Anterior cingulate cortex (tissue), 58 donors: ENCODE results near the gene LEMD2.

ENCODE experiments used
- DNase-seq, 58 donors: peaks; one replicate each; lab custom pipeline; 2025; lab: John Stamatoyannopoulos, UW

LEMD2 gene

DNA sequence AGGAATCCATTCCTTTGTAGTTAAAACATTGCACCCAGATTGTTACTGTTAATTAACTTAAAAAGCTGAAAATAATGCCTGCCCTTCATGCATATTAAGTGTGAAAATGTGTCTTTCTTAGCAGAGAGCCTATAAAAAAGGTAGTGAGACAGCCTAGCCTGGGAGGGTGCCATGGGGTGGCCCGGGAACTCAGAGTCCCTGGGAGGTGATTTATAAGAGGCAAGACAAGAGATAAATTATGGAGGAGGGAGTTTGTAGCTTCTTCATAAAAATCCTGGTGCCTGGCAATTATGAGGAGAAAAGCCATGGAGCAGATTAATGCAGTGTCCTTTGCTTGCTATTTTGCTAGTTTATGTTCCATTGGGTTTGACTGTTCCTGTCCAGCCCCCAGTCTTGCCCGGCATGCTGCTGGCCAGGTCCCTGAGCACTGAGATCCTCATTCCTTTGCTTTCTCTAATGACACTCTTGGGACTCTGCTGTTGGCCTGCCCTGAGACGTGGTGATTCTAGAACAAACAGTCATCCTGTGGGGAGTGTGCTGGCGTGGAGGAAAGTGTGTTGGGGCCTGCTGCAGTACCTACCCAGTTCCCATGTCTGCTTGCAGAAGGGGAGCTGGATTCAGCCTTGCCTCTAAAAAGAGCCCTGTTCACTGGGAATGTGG lies 10.7 kb upstream of the LEMD2 start:
- no peak for DNase-seq

- no peak for DNase-seq
Measured at GRCh38 chr6:33798343-33798848, 9.5 kb upstream of the LEMD2 start.

DNA sequence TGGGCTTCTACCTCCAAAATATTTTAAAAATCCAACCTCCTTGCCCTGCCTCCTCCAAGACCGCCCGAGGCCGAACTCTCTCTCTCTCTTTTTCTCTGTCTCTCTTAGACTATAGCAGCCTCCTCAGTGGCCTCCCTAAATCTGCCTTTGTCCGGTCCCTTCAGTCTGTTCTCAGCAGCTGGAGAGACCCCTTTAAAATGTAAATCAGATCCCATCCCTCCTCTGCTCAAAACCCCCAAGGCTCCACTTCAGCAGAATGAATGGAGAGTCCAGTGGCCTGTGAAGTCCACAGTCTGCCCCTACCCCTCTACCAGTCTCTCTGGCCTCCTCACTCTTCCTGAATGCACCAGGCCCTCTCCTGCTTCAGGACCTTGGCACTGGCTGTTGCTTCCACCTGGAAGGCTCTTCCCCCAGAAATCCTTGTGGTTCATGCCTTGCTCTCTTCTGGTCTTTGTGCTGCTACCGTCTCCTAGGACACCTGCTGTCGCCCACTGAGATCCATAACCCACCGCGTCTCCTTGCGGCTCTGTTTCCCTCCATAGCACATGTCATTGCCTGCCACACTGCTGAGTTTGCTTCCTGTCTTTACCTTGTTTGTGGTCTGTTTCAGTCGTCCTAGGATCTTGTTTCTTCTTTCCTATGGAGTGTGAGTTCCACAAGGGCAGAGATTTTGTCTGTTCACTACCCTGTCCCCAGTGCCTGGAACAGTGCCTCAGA lies 8.9 kb upstream of the LEMD2 start:
- DNase-seq: no peak

- DNase-seq: no peak
Measured at GRCh38 chr6:33794910-33795623, 6.1 kb upstream of the LEMD2 start.

DNA sequence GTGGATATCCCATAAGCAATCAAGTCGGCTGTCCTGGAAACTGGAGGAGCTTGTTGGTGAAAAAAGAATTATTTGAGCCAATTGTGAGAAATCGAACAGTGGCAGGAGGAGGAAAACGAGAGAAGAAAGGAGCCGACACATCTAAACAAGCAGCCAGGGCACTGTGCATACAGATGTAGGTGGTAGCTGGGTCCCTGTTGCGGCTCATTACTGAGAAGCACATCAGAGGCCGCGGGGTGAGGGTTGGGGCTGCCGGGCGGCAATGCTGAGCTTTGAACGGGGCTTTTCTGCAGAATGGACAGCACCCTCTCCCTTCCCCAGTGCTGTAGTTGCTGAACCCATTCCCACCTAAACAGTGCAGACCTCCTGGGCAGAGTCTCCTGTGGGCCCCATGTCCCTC lies 4.1 kb upstream of the LEMD2 start:
- no peak for DNase-seq

DNA sequence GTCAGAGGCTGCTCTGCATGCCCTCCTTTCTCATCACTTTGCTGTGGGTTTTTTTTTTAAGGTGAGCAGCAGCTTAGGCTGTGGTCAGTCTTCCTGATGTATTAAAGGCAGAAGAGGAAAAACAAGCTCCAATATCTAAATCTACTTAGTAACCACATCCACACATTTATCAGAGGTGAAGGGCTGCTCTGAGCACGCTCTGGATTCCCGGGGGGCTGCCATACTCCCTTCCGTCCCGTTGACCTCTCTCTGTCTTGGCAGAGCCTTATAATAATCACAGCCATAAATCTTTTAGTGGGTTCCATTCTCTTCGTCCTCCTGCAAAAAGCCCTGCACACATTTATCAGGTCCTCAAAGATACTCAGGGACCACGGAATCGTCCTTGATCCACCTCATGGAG lies 2.7 kb upstream of the LEMD2 start:
- DNase-seq: no peak

- DNase-seq: no peak
Measured at GRCh38 chr6:33790910-33791309, 2.0 kb upstream of the LEMD2 start.

GRCh38 chr6:33790379-33790778 lies 1.4 kb upstream of the LEMD2 start:
- DNase-seq: no peak

- DNase-seq: no peak
Measured at GRCh38 chr6:33789550-33789895, 593 bp upstream of the LEMD2 start.

GRCh38 chr6:33787954-33788693 lies 806 bp downstream of the LEMD2 start:
- peak in 52 of 58 donors; percentile 13 to 76 (median 54) for DNase-seq

GRCh38 chr6:33787346-33787953 lies 1.5 kb downstream of the LEMD2 start:
- no peak for DNase-seq

DNA sequence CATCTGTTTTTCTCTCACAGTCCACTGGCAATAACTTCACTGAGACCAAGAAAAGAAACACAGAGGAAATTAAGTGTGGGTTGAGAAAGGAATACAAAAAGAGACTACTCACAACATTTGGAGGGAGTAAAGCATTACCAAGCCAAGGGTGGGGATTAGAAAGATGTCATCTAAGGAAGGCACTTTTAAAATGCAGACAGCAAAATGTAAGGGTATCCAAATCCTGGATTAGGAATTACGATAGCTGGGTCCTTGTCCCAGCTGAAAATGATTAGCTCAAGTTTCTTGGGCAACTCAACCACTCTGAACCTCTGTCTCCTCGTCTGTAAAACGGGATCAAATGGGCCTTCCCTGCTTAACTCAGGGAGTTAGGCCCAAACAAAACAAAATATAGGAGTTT lies 2.2 kb downstream of the LEMD2 start:
- DNase-seq: no peak

- DNase-seq: no peak
Measured at GRCh38 chr6:33785778-33786177, 3.2 kb downstream of the LEMD2 start.

DNA sequence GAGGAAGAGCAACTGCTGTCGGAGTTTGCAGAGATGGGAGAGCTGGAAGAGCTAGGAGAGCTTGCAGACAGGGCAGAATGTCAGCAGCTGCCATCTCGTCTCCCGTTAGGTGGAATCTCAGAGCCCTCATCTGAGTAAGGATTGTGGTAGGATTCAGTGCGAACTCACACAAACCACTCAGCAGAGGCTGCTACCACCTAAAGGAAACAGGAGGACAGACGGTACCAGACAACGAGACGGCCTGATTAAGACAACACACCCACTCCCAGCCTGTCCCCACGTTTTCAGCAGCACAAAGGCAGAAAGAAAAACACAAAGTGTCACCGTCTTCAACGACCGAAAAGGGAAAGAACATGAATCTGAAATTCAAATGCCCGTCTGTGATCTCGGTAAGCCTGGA lies 4.1 kb downstream of the LEMD2 start:
- peak in 27 of 58 donors; percentile 5 to 69 (median 28) for DNase-seq

GRCh38 chr6:33783781-33784520 lies 5.0 kb downstream of the LEMD2 start:
- no peak for DNase-seq

GRCh38 chr6:33782561-33782960 lies 6.4 kb downstream of the LEMD2 start:
- no peak for DNase-seq

DNA sequence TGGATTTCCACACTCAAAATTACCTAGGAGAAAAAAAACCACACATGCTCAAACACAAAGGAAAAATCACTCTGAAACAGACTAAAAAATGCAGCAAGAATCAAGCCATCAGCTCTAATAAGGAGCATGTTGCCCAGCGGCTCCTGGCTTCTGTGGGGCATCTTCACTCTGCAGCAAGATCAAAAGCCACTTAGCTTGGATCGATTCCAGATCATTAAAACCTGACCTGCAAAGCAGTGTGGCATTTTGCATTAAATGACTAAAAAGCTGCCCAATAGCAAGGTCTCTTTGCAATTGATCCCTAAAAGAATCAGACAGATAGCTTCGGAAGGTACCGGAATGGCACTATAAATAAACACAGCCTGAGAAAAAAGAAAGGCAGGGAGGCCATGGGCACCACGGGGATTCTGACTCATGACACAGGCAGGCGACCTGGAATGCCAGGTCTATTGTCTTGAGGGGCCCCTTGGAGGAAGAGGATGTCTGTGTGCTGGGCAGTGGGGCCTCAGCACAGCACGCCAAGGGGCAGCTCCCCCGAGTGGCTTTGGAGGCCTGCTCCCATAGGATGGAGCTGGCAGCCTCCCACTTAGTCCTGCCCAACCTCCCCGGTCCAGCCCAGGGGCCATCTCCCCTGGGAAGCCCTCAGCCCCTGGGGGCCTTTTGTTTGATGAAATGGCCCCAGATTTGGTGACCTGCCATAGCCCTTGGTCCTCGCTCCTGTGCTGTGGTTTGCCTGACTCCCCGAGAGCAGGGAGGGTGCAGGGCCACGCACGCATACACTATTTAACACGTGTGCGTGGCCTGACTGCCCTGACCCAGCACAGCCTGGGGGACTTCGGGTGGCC lies 7.6 kb downstream of the LEMD2 start:
- DNase-seq: no peak

DNA sequence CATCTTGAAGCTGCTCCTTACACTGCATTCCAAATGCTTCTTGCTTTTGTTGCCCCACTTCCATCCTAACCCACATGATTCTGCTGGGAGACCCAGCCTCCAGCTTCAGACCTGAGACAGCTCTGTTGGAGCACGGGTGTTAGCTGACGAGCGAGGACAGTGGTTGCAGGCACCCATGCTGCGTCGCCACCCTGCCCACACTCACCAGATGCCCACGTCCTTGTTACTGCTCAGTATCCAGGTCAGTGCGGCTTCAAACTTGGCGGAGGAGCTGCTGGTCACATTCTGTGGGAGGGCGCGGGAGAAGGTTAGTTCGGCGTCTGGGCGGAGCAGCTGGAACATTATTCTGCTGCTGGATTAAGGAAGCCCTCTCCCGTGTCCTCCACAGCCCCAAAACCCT lies 9.0 kb downstream of the LEMD2 start:
- peak in 3 of 58 donors; percentile 12 to 30 (median 29) for DNase-seq

- DNase-seq: no peak
Measured at GRCh38 chr6:33779290-33779689, 9.6 kb downstream of the LEMD2 start.
